HG03432 (cell line): ENCODE measurements around the gene SHISA8.
"Not testable (repeated sequence)": the region's sequence is repeated elsewhere in the genome, so short reads cannot be mapped to it uniquely, and the experiment has no call there.

Experiments
- ATAC-seq: cut with Tn5 transposase; IDR thresholded peaks from one replicate; pipeline ENCODE4 v1.9.1; 2021; ENCODE audit warnings: mild to moderate bottlenecking, moderate library complexity; ENCODE audit not compliant: unreplicated experiment

Gene SHISA8

GRCh38 chr22:41915035-41915785 lies at the start of gene SHISA8:
SHISA8 (minus strand) TSS chr22:41915074; CDS start chr22:41914667, 407 bp downstream.
- ATAC-seq: no peak

- no peak for ATAC-seq
These were observed 49.2 kb upstream of the SHISA8 start for GRCh38 chr22:41964112-41964491.

GRCh38 chr22:41963453-41964111 lies 48.7 kb upstream of the SHISA8 start:
- ATAC-seq: no peak

GRCh38 chr22:41957941-41958556 lies 43.2 kb upstream of the SHISA8 start:
- ATAC-seq: no peak

GRCh38 chr22:41952713-41953112 lies 37.8 kb upstream of the SHISA8 start:
- no peak for ATAC-seq

GRCh38 chr22:41951898-41952474 lies 37.1 kb upstream of the SHISA8 start, which contains the start of gene SMIM45:
SMIM45 (plus strand) TSS chr22:41952150.
- ATAC-seq: no peak

GRCh38 chr22:41949297-41949965 lies 34.6 kb upstream of the SHISA8 start:
- no peak for ATAC-seq

- ATAC-seq: not testable (repeated sequence)
These were observed 34.0 kb upstream of the SHISA8 start for GRCh38 chr22:41948928-41949296.

GRCh38 chr22:41948142-41948541 lies 33.3 kb upstream of the SHISA8 start:
- no peak for ATAC-seq

- no peak for ATAC-seq
These were observed 32.7 kb upstream of the SHISA8 start for GRCh38 chr22:41947424-41948080.

GRCh38 chr22:41946629-41947423 lies 32.0 kb upstream of the SHISA8 start, which contains the start of gene CENPM:
CENPM (minus strand) TSS chr22:41947152; CDS start chr22:41947076, 76 bp downstream.
- peak; percentile 79 for ATAC-seq

GRCh38 chr22:41943661-41944209 lies 28.9 kb upstream of the SHISA8 start:
- no peak for ATAC-seq

- peak; percentile 34 for ATAC-seq
These were observed 26.2 kb upstream of the SHISA8 start for GRCh38 chr22:41940832-41941765.

GRCh38 chr22:41939981-41940831 lies 25.3 kb upstream of the SHISA8 start:
- peak; percentile 50 for ATAC-seq

GRCh38 chr22:41936894-41937169 lies 22.0 kb upstream of the SHISA8 start:
- ATAC-seq: no peak

- ATAC-seq: no peak
These were observed 20.6 kb upstream of the SHISA8 start for GRCh38 chr22:41935509-41935908.

- ATAC-seq: no peak
These were observed 20.1 kb upstream of the SHISA8 start for GRCh38 chr22:41935015-41935351.
